Stimulated activated CD8-positive, alpha-beta memory T cell treated with anti-CD3 and anti-CD28 coated beads, Interleukin-12 subunit alpha, Interleukin-12 subunit beta, amount 100 ng/mL, for 1 hour (primary cell): ENCODE data around the gene AEN.
"Not testable (repeated sequence)": the region's sequence is repeated elsewhere in the genome, so short reads cannot be mapped to it uniquely, and the experiment has no call there.

Experiments
- DNase-seq: peaks from one replicate; pipeline ENCODE4 v3.0.0-alpha.2; 2020; ENCODE audit warnings: low read depth

Gene AEN

GRCh38 chr15:88631464-88632028, 10.4 kb downstream of the AEN start:
- DNase-seq: no peak

DNA sequence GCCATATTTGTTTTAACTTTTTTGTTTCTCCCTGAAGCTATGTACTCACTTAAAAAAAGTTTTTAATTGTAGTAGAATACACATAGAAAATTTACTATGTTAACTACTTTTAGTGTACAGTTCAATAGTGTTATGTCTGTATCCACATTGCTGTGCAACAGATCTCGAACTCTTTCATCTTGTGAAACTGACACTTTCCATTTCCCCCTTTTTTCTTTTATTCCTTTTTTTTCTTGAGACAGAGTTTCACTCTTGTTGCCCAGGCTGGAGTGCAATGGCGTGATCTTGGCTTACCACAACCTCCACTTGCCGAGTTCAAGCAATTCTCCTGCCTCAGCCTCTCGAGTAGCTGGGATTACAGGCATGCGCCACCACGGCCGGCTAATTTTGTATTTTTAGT, 11.7 kb downstream of the AEN start:
- not testable (repeated sequence) for DNase-seq

DNA sequence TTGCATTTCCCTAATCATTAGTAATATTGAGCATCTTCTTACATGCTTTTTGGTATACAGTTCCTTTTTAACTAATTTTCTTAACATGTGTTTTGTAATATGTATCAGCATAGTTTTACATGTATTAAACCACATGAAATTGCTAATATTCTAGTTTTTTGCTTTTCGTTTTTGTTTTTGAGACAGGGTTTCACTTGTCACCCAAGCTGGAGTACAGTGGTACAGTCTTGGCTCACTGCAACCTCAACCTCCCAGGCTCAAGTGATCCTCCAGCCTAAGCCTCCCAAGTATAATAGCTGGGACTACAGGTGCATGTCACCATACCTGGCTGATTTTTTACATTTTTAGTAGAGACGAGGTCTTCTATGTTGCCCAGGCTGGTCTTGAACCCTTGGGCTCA, 13.3 kb downstream of the AEN start:
- no peak for DNase-seq

DNA sequence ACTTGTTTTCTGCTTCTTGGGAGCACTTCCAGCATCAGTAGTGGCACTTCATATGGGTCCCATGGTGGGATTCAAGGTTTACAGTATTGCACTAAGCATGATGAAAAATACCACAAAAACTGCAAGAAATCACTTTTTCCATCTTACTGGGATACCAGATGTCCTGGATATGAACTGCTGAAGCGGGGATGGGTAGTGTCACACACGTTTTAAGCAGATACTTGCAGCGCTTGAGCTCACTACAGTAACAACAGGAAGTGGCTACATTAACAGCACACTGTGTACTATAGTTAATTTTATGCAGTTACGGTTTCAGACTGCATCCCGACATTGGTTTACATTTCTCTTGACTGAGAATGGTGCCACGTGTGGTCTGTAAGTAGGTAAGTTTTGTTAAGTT, 14.2 kb downstream of the AEN start:
- no peak for DNase-seq

- DNase-seq: peak; percentile 47
Observed at GRCh38 chr15:88636050-88636449, 14.9 kb downstream of the AEN start.

DNA sequence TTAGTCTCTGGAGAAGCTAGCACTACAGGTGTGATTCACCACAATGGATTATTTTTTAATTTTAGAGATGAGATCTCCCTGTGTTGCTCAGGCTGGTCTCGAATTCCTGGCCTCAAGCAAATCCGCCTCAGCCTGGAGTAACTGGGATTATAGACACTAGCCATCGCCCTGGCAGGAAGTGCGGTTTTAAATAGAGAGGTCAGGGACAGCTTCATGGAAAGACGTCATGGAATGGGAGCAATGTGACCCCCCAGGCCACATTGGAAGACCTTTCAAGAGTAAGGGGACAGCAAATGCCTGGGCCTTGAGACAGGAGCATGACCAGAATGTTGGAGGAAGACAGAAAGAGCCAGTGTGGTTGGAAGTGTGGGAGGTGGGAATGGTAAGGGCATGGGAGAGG, 15.5 kb downstream of the AEN start:
- no peak for DNase-seq

- DNase-seq: no peak
Observed at GRCh38 chr15:88637436-88637835, 16.3 kb downstream of the AEN start.

DNA sequence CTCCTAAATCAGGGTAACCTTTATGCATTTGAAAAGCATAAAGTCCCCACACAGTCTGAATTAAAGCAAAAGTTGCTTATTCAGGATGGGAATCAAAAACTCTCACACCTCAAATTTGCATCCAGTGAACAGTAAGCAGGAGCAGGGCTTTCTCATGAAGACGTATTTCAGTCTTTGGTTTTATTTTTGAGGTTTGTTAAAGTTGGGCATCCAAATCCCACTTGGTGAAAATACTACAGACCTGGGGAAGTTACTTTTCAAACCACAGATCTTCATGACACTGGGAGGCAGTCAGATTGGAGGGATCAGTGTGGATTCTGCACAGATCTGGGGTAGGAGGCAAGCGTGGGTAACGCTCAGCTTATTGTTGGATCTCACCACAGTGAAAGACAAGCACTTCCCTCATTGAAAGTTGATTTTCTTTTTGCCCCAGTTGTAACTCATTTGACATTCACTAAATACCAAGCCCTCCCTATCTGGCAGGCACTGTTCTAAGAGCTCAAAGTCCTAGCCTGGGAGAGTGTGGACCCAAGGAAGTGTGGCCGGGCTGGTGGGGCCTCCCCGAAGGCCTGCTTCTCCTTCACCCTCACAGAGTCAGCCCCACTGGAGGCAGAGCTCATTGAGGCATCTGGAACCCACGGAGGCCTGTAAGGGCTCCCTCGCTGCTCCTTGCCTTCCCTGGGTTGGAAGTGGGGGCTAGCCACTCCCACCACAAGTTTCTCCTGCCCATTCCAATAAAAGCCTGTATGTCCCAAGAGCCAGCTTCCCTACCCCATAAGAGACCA, 16.9 kb downstream of the AEN start:
- no peak for DNase-seq

GRCh38 chr15:88638626-88639372, 17.7 kb downstream of the AEN start, which contains the start of gene ISG20:
Gene ISG20 (plus strand): TSS chr15:88639016. CDS start chr15:88639367, 351 bp downstream.
- peak; percentile 93 for DNase-seq

DNA sequence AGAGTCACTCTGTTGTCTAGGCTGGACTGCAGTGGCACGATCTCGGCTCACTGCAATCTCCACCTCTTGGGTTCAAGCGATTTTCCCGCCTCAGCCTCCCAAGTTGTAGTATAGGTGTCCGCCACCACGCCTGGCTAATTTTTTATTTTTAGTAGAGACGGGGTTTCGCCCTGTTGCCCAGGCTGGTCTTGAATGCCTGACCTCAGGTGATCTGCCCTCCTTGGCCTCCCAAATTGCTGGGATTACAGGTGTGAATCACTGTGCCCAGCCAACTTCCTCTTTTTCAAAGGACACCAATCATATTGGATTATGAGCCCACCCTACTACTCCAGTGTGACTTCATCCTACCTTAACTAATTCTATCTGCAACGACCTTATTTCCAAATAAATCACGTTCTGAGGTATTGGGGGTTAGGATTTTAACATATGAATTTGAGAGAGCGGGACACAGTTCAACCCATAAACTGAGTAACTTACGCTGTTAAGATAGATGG, 20.9 kb downstream of the AEN start:
- no peak for DNase-seq

DNA sequence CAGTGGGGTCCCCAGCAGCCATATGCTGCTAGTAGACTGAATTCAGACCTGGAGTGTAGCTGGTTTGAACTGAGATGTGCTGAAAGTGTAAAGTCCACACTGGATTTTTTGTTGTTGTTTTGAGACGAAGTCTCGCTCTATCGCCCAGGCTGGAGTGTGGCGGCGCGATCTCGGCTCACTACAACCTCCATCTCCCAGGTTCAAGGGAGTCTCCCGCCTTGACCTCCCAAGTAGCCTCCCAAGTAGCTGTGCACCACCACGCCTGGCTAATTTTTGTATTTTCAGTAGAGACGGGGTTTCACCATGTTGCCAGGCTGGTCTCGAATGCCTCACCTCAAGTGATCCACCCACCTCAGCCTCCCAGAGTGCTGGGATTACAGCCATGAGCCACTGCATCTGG, 21.4 kb downstream of the AEN start:
- DNase-seq: not testable (repeated sequence)

DNA sequence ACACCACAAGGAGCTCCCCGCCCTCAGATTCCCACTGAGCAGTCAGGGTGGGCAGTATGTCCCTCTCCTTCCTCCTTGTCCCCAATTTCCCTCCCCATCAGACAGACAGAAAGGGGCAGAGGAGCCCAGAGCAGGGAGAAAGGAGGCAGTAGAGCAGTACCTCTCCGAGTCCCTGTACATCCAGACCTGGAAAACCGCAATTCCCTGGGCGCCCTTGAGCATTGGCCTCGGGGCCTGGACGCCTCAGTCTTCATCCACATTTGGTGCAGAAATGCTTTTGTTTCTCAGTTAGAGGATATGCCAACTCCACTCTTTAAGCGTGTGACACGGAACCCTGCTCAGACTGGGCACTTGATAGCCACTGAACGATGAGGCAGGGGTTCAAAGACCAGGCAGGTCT, 23.6 kb downstream of the AEN start:
- DNase-seq: no peak

DNA sequence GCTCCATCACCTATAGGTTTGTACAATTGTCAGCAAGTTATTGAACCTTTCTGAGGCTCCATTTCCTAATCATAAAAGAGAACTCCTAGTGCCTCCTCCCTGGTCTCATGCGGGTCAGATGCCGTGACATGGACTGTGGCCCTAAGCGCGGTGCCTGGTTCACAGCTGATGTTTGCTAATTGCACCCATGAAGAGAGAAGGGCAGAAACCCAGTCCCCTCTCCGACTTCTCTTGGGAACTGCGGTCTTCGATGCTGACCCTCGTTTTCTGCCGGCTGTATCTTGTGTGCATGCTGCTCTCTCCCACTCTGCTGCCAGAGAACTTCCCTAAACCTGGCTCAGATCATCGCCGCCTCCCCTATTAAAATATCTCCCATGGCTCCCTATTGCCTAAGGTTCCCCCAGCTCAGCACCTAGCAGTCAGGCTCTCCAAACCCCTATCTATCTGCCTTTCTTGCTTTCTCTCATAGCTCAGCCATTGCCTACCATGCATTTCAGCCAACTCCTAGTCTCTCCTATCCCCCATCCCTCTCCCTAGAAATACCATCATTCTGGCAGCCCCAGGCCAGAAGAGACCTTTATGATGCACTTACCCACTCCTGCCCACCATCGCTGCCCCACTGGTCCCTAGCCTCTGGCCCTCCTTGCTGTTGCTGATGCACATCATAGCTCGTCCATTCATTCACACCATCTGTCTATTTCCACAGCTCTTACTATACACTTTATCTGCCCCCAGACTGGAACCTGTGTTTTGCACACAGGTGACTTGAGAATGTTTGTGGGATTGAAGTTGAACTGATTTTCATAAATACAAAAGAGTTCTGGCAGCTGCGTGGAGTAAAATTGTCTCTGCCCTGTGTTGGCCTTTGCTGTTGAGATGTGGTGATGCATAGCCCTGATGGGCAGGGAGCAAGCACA, 24.3 kb downstream of the AEN start:
- DNase-seq: no peak

DNA sequence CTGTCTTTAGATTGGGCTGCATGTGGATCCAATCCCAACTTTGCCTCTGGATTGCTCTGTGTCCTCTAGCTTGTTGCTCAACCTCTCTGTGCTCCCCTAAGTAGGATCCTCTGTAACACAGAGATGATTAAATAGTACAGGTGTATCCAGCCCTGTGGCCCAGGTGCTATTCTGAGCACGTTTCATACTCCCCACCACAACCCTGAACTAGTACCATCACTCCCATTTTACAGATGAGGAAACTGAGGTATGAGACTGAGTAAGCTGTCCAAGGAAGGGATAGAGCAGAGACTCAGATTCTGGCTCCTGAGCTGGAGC, 24.9 kb downstream of the AEN start:
- no peak for DNase-seq

DNA sequence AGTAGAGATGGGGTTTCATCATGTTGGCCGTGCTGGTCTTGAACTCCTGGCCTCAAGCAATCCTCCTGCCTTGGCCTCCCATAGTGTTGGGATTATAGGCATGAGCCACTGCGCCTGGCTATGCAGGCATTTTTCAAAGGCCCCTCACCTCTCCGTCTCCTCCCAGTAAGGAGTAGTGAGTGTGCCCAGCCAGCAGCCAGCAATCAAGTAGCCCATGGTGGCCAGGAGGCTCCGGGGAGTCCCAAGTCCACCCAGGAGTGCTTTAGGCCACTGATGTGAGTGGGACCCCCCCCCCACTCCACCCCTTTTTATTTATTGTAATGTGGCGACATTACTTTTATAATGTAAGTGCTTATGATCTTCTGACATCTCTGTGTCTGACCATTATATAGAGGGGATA, 25.8 kb downstream of the AEN start:
- no peak for DNase-seq

GRCh38 chr15:88647351-88648105, 26.4 kb downstream of the AEN start:
- DNase-seq: no peak

- no peak for DNase-seq
Observed at GRCh38 chr15:88648357-88649214, 27.4 kb downstream of the AEN start.

GRCh38 chr15:88649286-88649733, 28.2 kb downstream of the AEN start:
- DNase-seq: peak; percentile 47

GRCh38 chr15:88649753-88650551, 28.8 kb downstream of the AEN start:
- DNase-seq: no peak
